Endothelial cell of umbilical vein (primary cell): ENCODE results near the gene MCTP1. TPM values are rescaled to one million over a fixed set of nuclear protein-coding genes. Genes with fewer than 3 reads are reported as not detected.

Experiments used
- BruUV-seq: library from RNA; stranded (reverse); fragments of 400-500 nt; replicated peaks from 2 replicates; lab custom pipeline; 2021; lab: Mats Ljungman, UMichigan
- CTCF ChIA-PET: fragments of 300-600, 350-600 bp; sonication (Branson Sonifier 250); formaldehyde crosslinking; loops from one replicate; lab custom pipeline; 2021; ENCODE audit warnings: antibody characterized with exemption, inconsistent platforms; lab: Charles Lee
- POLR2A ChIA-PET: fragments of 300-600, 350-600 bp; sonication (Branson Sonifier 250); formaldehyde crosslinking; loops from one replicate; lab custom pipeline; 2021; ENCODE audit warnings: antibody characterized with exemption, inconsistent platforms; lab: Charles Lee
- DNase-seq: peaks from one replicate; pipeline ENCODE4 v3.0.0-alpha.2; 2011; ENCODE audit warnings: low read depth, low spot score
- FAIRE-seq: peaks from 2 replicates; lab custom pipeline; 2011; peaks lifted over from hg19 to GRCh38; lab: Jason Lieb, UNC
- H2AFZ ChIP-seq: 2 replicates; pipeline ENCODE4 v1.6.0; 2012; ENCODE audit warnings: low read depth, low read length, control low read depth, inconsistent platforms
- H3K27ac ChIP-seq: 2 replicates; pipeline ENCODE4 v1.5.1; 2011; ENCODE audit warnings: low read depth, mild to moderate bottlenecking, control low read depth, low read length, moderate library complexity; ENCODE audit not compliant: insufficient read depth
- H3K27me3 ChIP-seq, 2 experiments: 2 replicates each; pipeline versions ENCODE4 v1.6.0 to v1.6.1; 2011; ENCODE audit warnings: low read length in 2 of 2, mixed read lengths in 1 of 2; ENCODE audit not compliant: control insufficient read depth in 2 of 2, insufficient read depth in 2 of 2
- H3K36me3 ChIP-seq, 2 experiments: 2 replicates in 1 of 2; 3 replicates in 1 of 2; pipeline ENCODE4 v1.5.1; 2011; ENCODE audit warnings: low read length in 2 of 2, mild to moderate bottlenecking in 1 of 2, moderate library complexity in 1 of 2; ENCODE audit not compliant: control insufficient read depth in 2 of 2, insufficient read depth in 2 of 2; ENCODE audit errors: extremely low read depth in 1 of 2
- H3K4me1 ChIP-seq: 3 replicates; pipeline ENCODE4 v1.5.1; 2011; ENCODE audit warnings: mild to moderate bottlenecking, low read length; ENCODE audit not compliant: control insufficient read depth, insufficient read depth; ENCODE audit errors: extremely low read depth
- H3K4me2 ChIP-seq: 2 replicates; pipeline ENCODE4 v1.6.1; 2011; ENCODE audit warnings: low read length, control low read depth, mixed read lengths; ENCODE audit not compliant: insufficient read depth
- H3K4me3 ChIP-seq, 3 experiments: fragments of 200-600 bp in 1 of 3; sonication (generic), shearing (Covaris generic) in 1 of 3; replicated peaks in 1 of 3; 2 replicates each; pipeline ENCODE4 v1.5.1; 2011 to 2016; ENCODE audit warnings: control low read depth in 3 of 3, low read length in 3 of 3, mild to moderate bottlenecking in 2 of 3, inconsistent platforms in 1 of 3, low read depth in 1 of 3, moderate library complexity in 1 of 3; ENCODE audit not compliant: insufficient read depth in 1 of 3
- H3K79me2 ChIP-seq: 2 replicates; pipeline ENCODE4 v1.6.0; 2012; ENCODE audit warnings: low read length, inconsistent platforms; ENCODE audit not compliant: control insufficient read depth, insufficient read depth
- H3K9ac ChIP-seq: replicated peaks from 2 replicates; pipeline ENCODE3; 2011; ENCODE audit warnings: low read length, control low read depth; ENCODE audit not compliant: insufficient read depth; ENCODE audit errors: extremely low read depth
- H3K9me1 ChIP-seq: replicated peaks from 3 replicates; pipeline ENCODE4 v1.6.0; 2011; ENCODE audit warnings: mild to moderate bottlenecking, low read length; ENCODE audit not compliant: control insufficient read depth, insufficient read depth; ENCODE audit errors: extremely low read depth
- H3K9me3 ChIP-seq: replicated peaks from 2 replicates; pipeline ENCODE4 v1.5.1; 2012; ENCODE audit warnings: low read length, inconsistent platforms; ENCODE audit not compliant: control insufficient read depth, insufficient read depth
- H4K20me1 ChIP-seq: replicated peaks from 2 replicates; pipeline ENCODE3; 2011; ENCODE audit warnings: mild to moderate bottlenecking, low read length; ENCODE audit not compliant: control insufficient read depth, insufficient read depth; ENCODE audit errors: extremely low read depth
- CTCF ChIP-seq, 2 donors: IDR thresholded peaks; 1 replicate in 1 of 2; 2 replicates in 1 of 2; pipeline ENCODE4 v1.5.1; 2011; ENCODE audit warnings: low read length in 2 of 2, mild to moderate bottlenecking in 2 of 2, moderate library complexity in 2 of 2, control low read depth in 1 of 2, inconsistent platforms in 1 of 2, low read depth in 1 of 2; ENCODE audit not compliant: insufficient read depth in 1 of 2; ENCODE audit errors: extremely low read depth in 1 of 2
- EZH2 ChIP-seq: IDR thresholded peaks from 2 replicates; pipeline ENCODE4 v1.6.1; 2012; ENCODE audit warnings: borderline replicate concordance, low read depth, mild to moderate bottlenecking, moderate library complexity, low read length, inconsistent platforms; ENCODE audit not compliant: severe bottlenecking
- FOS ChIP-seq: IDR thresholded peaks from 2 replicates; pipeline ENCODE4 v1.6.1; 2011; ENCODE audit warnings: mild to moderate bottlenecking, low read length, moderate library complexity, borderline replicate concordance; ENCODE audit not compliant: insufficient read depth
- GATA2 ChIP-seq: IDR thresholded peaks from 2 replicates; pipeline ENCODE4 v1.7.0; 2011; ENCODE audit warnings: low read depth, mild to moderate bottlenecking, moderate library complexity, mixed read lengths, low read length; ENCODE audit not compliant: insufficient read length, insufficient read depth
- JUN ChIP-seq: IDR thresholded peaks from 2 replicates; pipeline ENCODE4 v1.6.1; 2011; ENCODE audit warnings: borderline replicate concordance, low read depth; ENCODE audit not compliant: insufficient read length, insufficient read depth
- MYC ChIP-seq: IDR thresholded peaks from one replicate; pipeline ENCODE4 v1.6.1; 2011; ENCODE audit warnings: mild to moderate bottlenecking, low read depth, low read length
- POLR2A ChIP-seq: IDR thresholded peaks from 2 replicates; pipeline ENCODE4 v1.6.1; 2012; ENCODE audit warnings: low read depth, mild to moderate bottlenecking, control low read depth, low read length
- POLR2AphosphoS5 ChIP-seq: IDR thresholded peaks from 2 replicates; pipeline ENCODE4 v1.6.1; 2012; ENCODE audit warnings: low read depth, mild to moderate bottlenecking, control low read depth, low read length, moderate library complexity; ENCODE audit not compliant: insufficient read depth
- dilution Hi-C: fragments of 300-500 bp; cut with MboI; formaldehyde crosslinking; loops from one replicate; pipeline ENCODE4 v1.15.0; 2019; ENCODE audit warnings: low sequenced_read_pairs; ENCODE audit not compliant: extremely low pct_ligation_motif_present
- intact Hi-C: fragments of 100-400 bp; cut with micrococcal nuclease; formaldehyde crosslinking; loops from one replicate; pipeline ENCODE4 v1.10.0; 2022
- polyA plus RNA-seq, 4 experiments: library from polyadenylated mRNA; depleted of rRNA in 3 of 4; stranded (reverse) in 3 of 4; unstranded in 1 of 4; fragments of >200 nt; gene quantifications; 2 replicates each; pipeline versions ENCODE4 v1.2.1 to v1.2.3, GENCODE V29; 2011 to 2012; ENCODE audit warnings: missing spikeins in 1 of 4
- total RNA-seq: library from RNA; stranded (reverse); gene quantifications from 2 replicates; pipeline ENCODE4 v1.2.3, GENCODE V29; 2021
- TF ChIP-seq, protein P1 (sequence below): IDR thresholded peaks from 2 replicates; pipeline ENCODE4 v1.6.1; 2011; ENCODE audit not compliant: insufficient read depth, insufficient read length

Gene MCTP1
- total and polyA plus RNA-seq, 2 donors (not counting 3 experiments of a cell fraction or from before 2014, with no cell fraction given): 79.3 to 203 TPM

DNA sequence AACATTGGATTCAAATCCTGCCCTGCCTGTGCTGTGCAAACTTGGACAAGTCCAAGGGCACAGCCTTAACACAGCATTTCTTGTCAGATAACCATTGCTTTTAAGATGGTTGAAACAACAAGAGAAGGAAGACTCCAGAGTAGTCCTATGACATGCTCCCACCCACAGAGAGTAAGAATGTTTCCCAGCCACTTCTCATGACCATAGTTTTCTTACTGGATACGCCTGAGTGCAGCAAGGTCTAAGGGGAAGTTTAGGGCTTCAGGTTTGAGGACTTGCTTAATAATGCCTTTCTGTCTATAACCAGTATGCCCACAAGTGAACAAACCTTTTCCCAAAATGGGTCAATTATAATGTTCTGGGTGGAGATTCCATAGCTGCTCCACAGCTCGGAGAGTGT lies 540.0 kb downstream of the MCTP1 start:
- no peaks in the 10 kb centered on the region for H3K9me1 ChIP-seq
- ChIA-PET CTCF (no interaction called here), POLR2A (no interaction called here)
- no TSS peak for BruUV-seq
- H3K36me3 ChIP-seq: peaks cover 0 to 3% of the 10 kb centered on the region in 2 experiments
- no peak overlapping the region for H3K4me2 ChIP-seq
- H3K79me2 ChIP-seq: no peaks in the 10 kb centered on the region
- no peak overlapping the region for H3K9ac ChIP-seq
- intact Hi-C loops (no loop called here), dilution Hi-C loops (no loop called here)
- FAIRE-seq: no peak
- no peak overlapping the region for H3K4me3 ChIP-seq
- no peaks in the 10 kb centered on the region for H3K9me3 ChIP-seq
- H3K27ac ChIP-seq: no peak overlapping the region
- H3K27me3 ChIP-seq: no peaks in the 10 kb centered on the region
- DNase-seq: no peak
- TF ChIP-seq, protein P1, sequence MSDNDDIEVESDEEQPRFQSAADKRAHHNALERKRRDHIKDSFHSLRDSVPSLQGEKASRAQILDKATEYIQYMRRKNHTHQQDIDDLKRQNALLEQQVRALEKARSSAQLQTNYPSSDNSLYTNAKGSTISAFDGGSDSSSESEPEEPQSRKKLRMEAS: no peak
- TF ChIP-seq FOS (no peak), MYC (no peak)
- H4K20me1 ChIP-seq: no peaks in the 10 kb centered on the region
- peaks cover 14% of the 10 kb centered on the region for H3K4me1 ChIP-seq
- H2AFZ ChIP-seq: no peak overlapping the region

- no peaks in the 10 kb centered on the region for H4K20me1 ChIP-seq
- H2AFZ ChIP-seq: no peak overlapping the region
- FAIRE-seq: no peak
- no TSS peak for BruUV-seq
- intact Hi-C loops (no loop called here), dilution Hi-C loops (no loop called here)
- H3K9me3 ChIP-seq: no peaks in the 10 kb centered on the region
- peaks cover 14% of the 10 kb centered on the region for H3K4me1 ChIP-seq
- H3K9ac ChIP-seq: no peak overlapping the region
- no peak overlapping the region for H3K4me3 ChIP-seq
- H3K79me2 ChIP-seq: no peaks in the 10 kb centered on the region
- ChIA-PET CTCF (no interaction called here), POLR2A (no interaction called here)
- no peaks in the 10 kb centered on the region for H3K27me3 ChIP-seq
- TF ChIP-seq, protein P1: no peak
- TF ChIP-seq FOS (no peak), MYC (no peak), POLR2AphosphoS5 (no peak), POLR2A (no peak), EZH2 (no peak), GATA2 (no peak), CTCF (IDR thresholded peaks at IDR 0.05; ENCODE audit: extremely low read depth in 1 of 2, insufficient read depth in 1 of 2, low read depth in 1 of 2, low read length in 2 of 2) (no peak), JUN (no peak)
- no peak for DNase-seq
- H3K4me2 ChIP-seq: no peak overlapping the region
- no peaks in the 10 kb centered on the region for H3K9me1 ChIP-seq
- no peak overlapping the region for H3K27ac ChIP-seq
- peaks cover 0 to 3% of the 10 kb centered on the region in 2 experiments for H3K36me3 ChIP-seq
These were observed 542.0 kb downstream of the MCTP1 start for GRCh38 chr5:94742852-94743251.
